H9 (cell line): ENCODE data around the gene INPP5E. TPM values are rescaled to one million over a fixed set of nuclear protein-coding genes. Genes with fewer than 3 reads are reported as not detected.

Source experiments
- DNase-seq: peaks from one replicate; pipeline ENCODE4 v3.0.0-alpha.2; 2017
- H2AFZ ChIP-seq: one replicate; pipeline ENCODE4 v1.6.1; 2013; ENCODE audit warnings: mild to moderate bottlenecking, low read length, control low read depth, moderate library complexity
- H2AK5ac ChIP-seq: 2 replicates; pipeline ENCODE4 v1.6.1; 2013; ENCODE audit warnings: low read length, control low read depth, mixed read lengths; ENCODE audit not compliant: insufficient read length
- H2BK120ac ChIP-seq: one replicate; pipeline ENCODE4 v1.6.1; 2013; ENCODE audit warnings: low read depth, mild to moderate bottlenecking, low read length, control low read depth, inconsistent platforms; ENCODE audit not compliant: poor library complexity, severe bottlenecking
- H2BK12ac ChIP-seq: 2 replicates; pipeline ENCODE4 v1.6.1; 2013; ENCODE audit warnings: low read length, control low read depth, mixed read lengths, low read depth; ENCODE audit not compliant: insufficient read length
- H2BK15ac ChIP-seq: 2 replicates; pipeline ENCODE4 v1.6.1; 2013; ENCODE audit warnings: low read depth, low read length, control low read depth
- H2BK20ac ChIP-seq: one replicate; pipeline ENCODE4 v1.6.1; 2013; ENCODE audit warnings: low read depth, mild to moderate bottlenecking, low read length, control low read depth, inconsistent platforms; ENCODE audit not compliant: poor library complexity, severe bottlenecking
- H2BK5ac ChIP-seq: 2 replicates; pipeline ENCODE4 v1.6.1; 2013; ENCODE audit warnings: low read length, control low read depth, mixed read lengths; ENCODE audit not compliant: insufficient read length
- H3K14ac ChIP-seq: 2 replicates; pipeline ENCODE4 v1.6.1; 2013; ENCODE audit warnings: low read length, control low read depth; ENCODE audit not compliant: insufficient read depth
- H3K18ac ChIP-seq: 2 replicates; pipeline ENCODE4 v1.6.1; 2013; ENCODE audit warnings: low read depth, mild to moderate bottlenecking, mixed read lengths, low read length, control low read depth; ENCODE audit not compliant: insufficient read length
- H3K23ac ChIP-seq: 2 replicates; pipeline ENCODE4 v1.6.1; 2013; ENCODE audit warnings: low read length, control low read depth, mixed read lengths, low read depth; ENCODE audit not compliant: insufficient read length
- H3K23me2 ChIP-seq: 2 replicates; pipeline ENCODE4 v1.6.1; 2013; ENCODE audit warnings: low read depth, mild to moderate bottlenecking, mixed read lengths, low read length, control low read depth; ENCODE audit not compliant: insufficient read length, poor library complexity, severe bottlenecking
- H3K27ac ChIP-seq: 2 replicates; pipeline ENCODE4 v1.5.1; 2013; ENCODE audit warnings: low read length, control low read depth, mixed read lengths, low read depth; ENCODE audit not compliant: insufficient read length
- H3K27me3 ChIP-seq: 2 replicates; pipeline ENCODE4 v1.6.1; 2013; ENCODE audit warnings: low read length, control low read depth, inconsistent platforms; ENCODE audit not compliant: insufficient read depth
- H3K4ac ChIP-seq: 2 replicates; pipeline ENCODE4 v1.6.1; 2013; ENCODE audit warnings: low read depth, mild to moderate bottlenecking, control low read depth, inconsistent platforms, low read length, moderate library complexity
- H3K4me1 ChIP-seq: 2 replicates; pipeline ENCODE4 v1.6.1; 2013; ENCODE audit warnings: low read length, control low read depth, inconsistent platforms; ENCODE audit not compliant: insufficient read depth
- H3K4me2 ChIP-seq: 2 replicates; pipeline ENCODE4 v1.6.1; 2013; ENCODE audit warnings: low read length, control low read depth, mixed read lengths; ENCODE audit not compliant: insufficient read length, insufficient read depth
- H3K56ac ChIP-seq: 2 replicates; pipeline ENCODE4 v1.6.1; 2013; ENCODE audit warnings: low read depth, mild to moderate bottlenecking, mixed read lengths, low read length, control low read depth; ENCODE audit not compliant: insufficient read length
- H3K79me1 ChIP-seq: 2 replicates; pipeline ENCODE4 v1.6.1; 2013; ENCODE audit warnings: low read depth, mild to moderate bottlenecking, moderate library complexity, low read length, control low read depth, inconsistent platforms; ENCODE audit not compliant: insufficient read depth, poor library complexity, severe bottlenecking
- H3K79me2 ChIP-seq: 2 replicates; pipeline ENCODE4 v1.6.1; 2013; ENCODE audit warnings: low read length, control low read depth, inconsistent platforms; ENCODE audit not compliant: insufficient read depth
- H3K9ac ChIP-seq: 2 replicates; pipeline ENCODE4 v1.6.1; 2013; ENCODE audit warnings: low read length, control low read depth, mixed read lengths; ENCODE audit not compliant: insufficient read length; ENCODE audit errors: extremely low read depth
- H3K9me3 ChIP-seq: one replicate; pipeline ENCODE4 v1.6.1; 2013; ENCODE audit warnings: low read depth, low read length, inconsistent platforms; ENCODE audit not compliant: control insufficient read depth
- H3T11ph ChIP-seq: one replicate; pipeline ENCODE4 v1.6.1; 2013; ENCODE audit warnings: mild to moderate bottlenecking, low read length, control low read depth, inconsistent platforms
- H4K20me1 ChIP-seq: one replicate; pipeline ENCODE4 v1.6.1; 2013; ENCODE audit not compliant: control insufficient read depth, insufficient read length, insufficient read depth
- H4K5ac ChIP-seq: 2 replicates; pipeline ENCODE4 v1.6.1; 2013; ENCODE audit warnings: low read depth, mild to moderate bottlenecking, mixed read lengths, low read length, control low read depth; ENCODE audit not compliant: insufficient read length
- H4K8ac ChIP-seq: replicated peaks from 2 replicates; pipeline ENCODE4 v1.6.1; 2013; ENCODE audit warnings: low read length, control low read depth, mixed read lengths, low read depth; ENCODE audit not compliant: insufficient read length
- H4K91ac ChIP-seq: 2 replicates; pipeline ENCODE4 v1.6.1; 2013; ENCODE audit warnings: low read depth, mild to moderate bottlenecking, moderate library complexity, mixed read lengths, low read length, control low read depth; ENCODE audit not compliant: insufficient read length
- H3K27ac Mint-ChIP-seq, 3 experiments: 2 replicates in 2 of 3; 3 replicates in 1 of 3; pipeline ENCODE4 v1.8.0; 2020 to 2021; ENCODE audit warnings: mixed read lengths in 3 of 3, mild to moderate bottlenecking in 1 of 3, moderate library complexity in 1 of 3
- H3K27me3 Mint-ChIP-seq: 2 replicates; pipeline ENCODE4 v1.8.0; 2021; ENCODE audit warnings: low read depth, mild to moderate bottlenecking, moderate library complexity, mixed read lengths
- H3K36me3 Mint-ChIP-seq, 3 experiments: 2 replicates in 2 of 3; 3 replicates in 1 of 3; pipeline ENCODE4 v1.8.0; 2020 to 2021; ENCODE audit warnings: low read depth in 3 of 3, mixed read lengths in 3 of 3; ENCODE audit not compliant: insufficient read depth in 1 of 3
- H3K4me1 Mint-ChIP-seq, 2 experiments: 2 replicates each; pipeline ENCODE4 v1.8.0; 2020; ENCODE audit warnings: mixed read lengths in 2 of 2
- H3K4me3 Mint-ChIP-seq, 2 experiments: 2 replicates in 1 of 2; 3 replicates in 1 of 2; pipeline ENCODE4 v1.8.0; 2020 to 2021; ENCODE audit warnings: mild to moderate bottlenecking in 2 of 2, mixed read lengths in 2 of 2, moderate library complexity in 1 of 2
- H3K9me3 Mint-ChIP-seq, 2 experiments: 2 replicates in 1 of 2; 3 replicates in 1 of 2; pipeline ENCODE4 v1.8.0; 2020; ENCODE audit warnings: mild to moderate bottlenecking in 2 of 2, mixed read lengths in 2 of 2, moderate library complexity in 1 of 2
- CTCF ChIP-seq: fragments of 200-600 bp; sonication (generic); conservative IDR thresholded peaks from 3 replicates; pipeline ENCODE4 v1.8.0; 2021; ENCODE audit warnings: antibody characterized with exemption, mild to moderate bottlenecking
- WGBS: extraction: QIAGEN DNeasy Blood & Tissue Kit; methylation state at CpG from one replicate; pipeline ENCODE4 v1.1.7; 2013; ENCODE audit warnings: missing lambda C conversion rate, low lambda C conversion rate, mixed read lengths; ENCODE audit not compliant: insufficient read length; ENCODE audit errors: extremely low coverage; 5-methylcytosine and 5-hydroxymethylcytosine counted together
- total RNA-seq: library from RNA; stranded (reverse); gene quantifications from 2 replicates; pipeline ENCODE4 v1.2.1, GENCODE V29; 2021

The INPP5E gene
- total RNA-seq, 1 experiment from 2014 or later, result 21.0 TPM

GRCh38 chr9:136464241-136464640, 24.6 kb upstream of the INPP5E start:
- H3K56ac ChIP-seq, result no peak overlapping the region
- no peak overlapping the region for H4K8ac ChIP-seq
- no peak overlapping the region for H4K91ac ChIP-seq
- no peak overlapping the region for H3K4me2 ChIP-seq
- no peak overlapping the region for H4K5ac ChIP-seq
- H3K79me1 ChIP-seq, result no peaks in the 10 kb centered on the region
- no peak overlapping the region for H2AK5ac ChIP-seq
- no peak overlapping the region for H3K18ac ChIP-seq
- Mint-ChIP-seq H3K27me3 (no peaks in the 10 kb centered on the region), H3K4me1 (no peaks in the 10 kb centered on the region), H3K4me3 (no peak overlapping the region), H3K9me3 (no peaks in the 10 kb centered on the region), H3K27ac (no peak overlapping the region), H3K36me3 (peaks cover 54 to 86% (median 81%) of the 10 kb centered on the region in 3 experiments; a peak in 6 of 7 replicates)
- no peak overlapping the region for H2BK15ac ChIP-seq
- no peak overlapping the region for H3K9ac ChIP-seq
- H3K4ac ChIP-seq, result no peak overlapping the region
- H3K9me3 ChIP-seq, result no peaks in the 10 kb centered on the region
- no peak overlapping the region for H3K27ac ChIP-seq
- no peak for DNase-seq
- no CpG with 5 or more reads among the region's 6 CpGs for WGBS
- no peak overlapping the region for H2BK20ac ChIP-seq
- TF ChIP-seq CTCF, result no peak
- H3K23me2 ChIP-seq, result peaks cover 3% of the 10 kb centered on the region
- H4K20me1 ChIP-seq, result no peaks in the 10 kb centered on the region
- H3K14ac ChIP-seq, result no peak overlapping the region
- no peak overlapping the region for H3T11ph ChIP-seq
- no peaks in the 10 kb centered on the region for H3K27me3 ChIP-seq
- H2BK12ac ChIP-seq, result no peak overlapping the region
- no peaks in the 10 kb centered on the region for H3K4me1 ChIP-seq
- no peak overlapping the region for H3K23ac ChIP-seq
- no peak overlapping the region for H2AFZ ChIP-seq
- H2BK120ac ChIP-seq, result no peak overlapping the region
- no peak overlapping the region for H2BK5ac ChIP-seq
- 0 out of 2 replicates have a peak, but pooled peaks cover 2% of the 10 kb centered on the region for H3K79me2 ChIP-seq
